ENCODE results near the gene POU2AF1. TPM values are rescaled to one million over a fixed set of nuclear protein-coding genes. Genes with fewer than 3 reads are reported as not detected.

The POU2AF1 gene
- total and polyA plus RNA-seq, 2 of the 13 experiments (the other 11 are each of a cell fraction or from before 2014, with no cell fraction given): 1.9 to 3.6 TPM

- intact Hi-C loops (cut with micrococcal nuclease; ENCODE audit: unreplicated experiment): no loop called here
- Histone ChIP-seq H3K4me2 (ENCODE audit: low read depth, low read length) (no peak overlapping the region), H3K27ac (ENCODE audit: extremely low read length, insufficient read depth, low read length) (peak overlapping the region; percentile 98), H3K27me3 (ENCODE audit: control insufficient read depth in 1 of 2, insufficient read depth in 2 of 2, low read length in 2 of 2) (no peaks in the 10 kb centered on the region), H3K4me3 (replicated peaks in 1 of 3; ENCODE audit: insufficient read depth in 1 of 3, low read depth in 2 of 3, low read length in 3 of 3) (no peak overlapping the region), H3K79me2 (ENCODE audit: insufficient read depth, low read length) (no peaks in the 10 kb centered on the region), H3K9me3 (ENCODE audit: low read length) (no peaks in the 10 kb centered on the region), H3K4me1 (ENCODE audit: insufficient read depth, low read length) (peaks cover 100% of the 10 kb centered on the region), H3K36me3 (replicated peaks in 1 of 2; ENCODE audit: control insufficient read depth in 1 of 2, insufficient read depth in 2 of 2, low read length in 2 of 2) (no peaks in the 10 kb centered on the region), H2AFZ (ENCODE audit: low read length) (no peak overlapping the region), H4K20me1 (ENCODE audit: insufficient read depth, low read length) (no peaks in the 10 kb centered on the region), H3K9ac (ENCODE audit: insufficient read depth, low read depth, low read length) (peak overlapping the region; percentile 81; the same call in 1 of the 2 replicates)
- in situ Hi-C loops (cut with HindIII; ENCODE audit: extremely low pct_ligation_motif_present, low pct_unique_long_range_greater_than_20kb): loop anchor here (5.0 kb wide), 1 partner anchor 60 kb away; the partner anchor contains the start of gene POU2AF3
- peak; percentile 32 for ATAC-seq
- POLR2A ChIA-PET: interaction anchor here (1.8 to 12.2 kb wide), 2 partner anchors 23 to 58 kb away, joined by 6 to 197 read pairs; no protein-coding TSS in a partner anchor
- CTCF ChIA-PET (ENCODE audit: low intra/inter-chr PET ratio, low total read pairs): interaction anchor here (1.3 kb wide), 1 partner anchor 74 kb away, joined by 5 read pairs; no protein-coding TSS in a partner anchor
- 95% methylated on average over 11 of the region's 18 CpGs for WGBS (ENCODE audit: low lambda C conversion rate)
- no peak for FAIRE-seq
- peak; percentile 35 for DNase-seq (ENCODE audit: low spot score)
- no TSS peak for BruUV-seq (replicated peaks)
- TF ChIP-seq PITX1 (CRISPR knock-in tag; IDR thresholded peaks at IDR 0.05): 0 out of 2 replicates have a peak, but pooled peaks have one; percentile 14
- TF ChIP-seq TBX2 (CRISPR knock-in tag; IDR thresholded peaks at IDR 0.05; ENCODE audit: borderline replicate concordance): peak; percentile 38; the same call in 1 of the 2 replicates
- TF ChIP-seq ARNT2 (CRISPR knock-in tag; IDR thresholded peaks at IDR 0.05; ENCODE audit: low read depth): no peak
- TF ChIP-seq ZBTB7B (CRISPR knock-in tag; IDR thresholded peaks at IDR 0.05): 0 out of 2 replicates have a peak, but pooled peaks have one; percentile 36
- TF ChIP-seq CTCF (CRISPR knock-in tag; IDR thresholded peaks at IDR 0.05): peak; percentile 62
- peak; percentile 67 for TF ChIP-seq RAD21 (CRISPR knock-in tag; IDR thresholded peaks at IDR 0.05)
- 0 out of 2 replicates have a peak, but pooled peaks have one; percentile 15 for TF ChIP-seq GABPB1 (CRISPR knock-in tag; IDR thresholded peaks at IDR 0.05)
- peak; percentile 76 for TF ChIP-seq STAG1 (CRISPR knock-in tag; IDR thresholded peaks at IDR 0.05)
- TF ChIP-seq MED1 (CRISPR knock-in tag; IDR thresholded peaks at IDR 0.05): peak; percentile 33; the same call in 1 of the 2 replicates
- peak; percentile 35; the same call in 1 of the 2 replicates for TF ChIP-seq SMC3 (IDR thresholded peaks at IDR 0.05; ENCODE audit: low read length)
- TF ChIP-seq PBX3 (CRISPR knock-in tag; IDR thresholded peaks at IDR 0.05; ENCODE audit: borderline replicate concordance): no peak
- TF ChIP-seq ZNF850 (CRISPR knock-in tag; conservative IDR thresholded peaks at IDR 0.05): no peak
- TF ChIP-seq ZNF883 (CRISPR knock-in tag; IDR thresholded peaks at IDR 0.05; ENCODE audit: not compliant biosample characterization): no peak
- TF ChIP-seq DNMT1 (CRISPR knock-in tag; IDR thresholded peaks at IDR 0.05): no peak
- TF ChIP-seq HNRNPL (IDR thresholded peaks at IDR 0.05; ENCODE audit: low read depth, low read length): peak; percentile 87
- peak; percentile 57; the same call in 1 of the 2 replicates for TF ChIP-seq ZNF772 (CRISPR knock-in tag; IDR thresholded peaks at IDR 0.05)
- no peak for TF ChIP-seq EED (CRISPR knock-in tag; IDR thresholded peaks at IDR 0.05)
- peak; percentile 79 for TF ChIP-seq ZBTB38 (CRISPR knock-in tag; IDR thresholded peaks at IDR 0.05)
- TF ChIP-seq SP1 (IDR thresholded peaks at IDR 0.05): no peak
- no peak for TF ChIP-seq SP1 (CRISPR knock-in tag; IDR thresholded peaks at IDR 0.05)
- no peak for TF ChIP-seq MEIS1 (CRISPR knock-in tag; IDR thresholded peaks at IDR 0.05; ENCODE audit: borderline replicate concordance)
- no peak for TF ChIP-seq PCBP1 (IDR thresholded peaks at IDR 0.05; ENCODE audit: borderline replicate concordance, low read depth, low read length)
- no peak for TF ChIP-seq CENPT (CRISPR knock-in tag; IDR thresholded peaks at IDR 0.05; ENCODE audit: low read depth)
Measured at GRCh38 chr11:111357150-111358037, 21.7 kb downstream of the POU2AF1 start.
